Activated CD8-positive, alpha-beta memory T cell treated with anti-CD3 and anti-CD28 coated beads, Interleukin-2, amount 50 U/mL, for 1 hour (primary cell): ENCODE data around the gene CDA.

ENCODE experiments used
- DNase-seq: peaks from one replicate; pipeline ENCODE4 v3.0.0-alpha.2; 2020; ENCODE audit errors: extremely low read depth

Gene CDA

DNA sequence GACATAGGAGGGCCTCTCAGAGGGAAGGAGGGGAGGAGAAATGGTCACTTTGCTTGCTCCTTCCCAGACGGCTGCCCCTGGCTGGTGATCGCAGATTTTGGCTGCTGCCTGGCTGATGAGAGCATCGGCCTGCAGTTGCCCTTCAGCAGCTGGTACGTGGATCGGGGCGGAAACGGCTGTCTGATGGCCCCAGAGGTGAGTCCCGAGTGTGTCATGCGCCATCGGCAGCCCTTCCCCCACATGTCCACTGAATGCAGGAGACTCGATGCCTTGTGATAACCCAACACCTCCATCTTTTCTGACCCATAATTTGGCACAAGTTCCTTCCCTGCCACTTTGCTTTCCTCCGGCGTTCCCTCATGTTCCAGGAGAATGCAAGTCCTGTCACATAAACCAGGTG, 59.5 kb downstream of the CDA start:
- no peak for DNase-seq

DNA sequence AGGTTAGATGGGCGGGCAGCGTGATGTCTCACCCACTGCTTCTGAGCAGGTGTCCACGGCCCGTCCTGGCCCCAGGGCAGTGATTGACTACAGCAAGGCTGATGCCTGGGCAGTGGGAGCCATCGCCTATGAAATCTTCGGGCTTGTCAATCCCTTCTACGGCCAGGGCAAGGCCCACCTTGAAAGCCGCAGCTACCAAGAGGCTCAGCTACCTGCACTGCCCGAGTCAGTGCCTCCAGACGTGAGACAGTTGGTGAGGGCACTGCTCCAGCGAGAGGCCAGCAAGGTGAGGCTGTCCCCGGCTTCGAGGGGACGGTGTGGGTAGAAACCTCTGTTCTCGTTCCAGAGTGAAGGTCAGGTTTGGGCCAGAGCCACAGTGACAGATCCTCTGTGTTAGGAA, 60.0 kb downstream of the CDA start:
- no peak for DNase-seq

- DNase-seq: no peak
These were observed 63.4 kb downstream of the CDA start for GRCh38 chr1:20652300-20652699.

DNA sequence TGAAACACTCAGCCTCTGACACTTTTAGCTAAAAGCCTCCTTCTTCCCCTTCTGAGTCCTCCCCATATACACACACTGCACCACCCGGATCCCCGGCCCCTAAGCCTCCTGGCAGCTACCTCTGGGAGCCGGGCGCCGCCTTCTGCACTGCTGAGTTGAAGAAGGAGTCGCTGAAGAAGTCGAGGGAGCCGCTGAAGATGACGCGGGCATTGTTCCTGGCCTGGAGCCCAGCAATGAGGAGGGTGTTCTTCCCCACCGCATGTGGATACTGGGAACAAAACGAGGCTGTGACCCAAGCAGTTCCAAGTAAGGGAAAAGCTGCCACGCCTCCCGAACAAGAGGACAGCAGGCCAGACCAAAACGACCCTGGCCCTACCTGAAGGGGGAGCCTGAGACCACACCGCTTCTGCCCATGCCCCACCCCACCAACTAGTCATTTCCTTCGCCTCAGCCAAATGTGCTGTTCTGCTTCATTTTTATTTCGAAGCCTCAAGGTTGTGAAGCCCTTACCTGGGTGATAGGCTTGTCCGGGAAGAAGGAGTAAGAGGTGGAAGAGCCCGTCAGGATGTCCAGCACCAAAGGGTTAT, 65.3 kb downstream of the CDA start:
- DNase-seq: no peak

GRCh38 chr1:20657024-20657423, 68.1 kb downstream of the CDA start:
- DNase-seq: no peak

DNA sequence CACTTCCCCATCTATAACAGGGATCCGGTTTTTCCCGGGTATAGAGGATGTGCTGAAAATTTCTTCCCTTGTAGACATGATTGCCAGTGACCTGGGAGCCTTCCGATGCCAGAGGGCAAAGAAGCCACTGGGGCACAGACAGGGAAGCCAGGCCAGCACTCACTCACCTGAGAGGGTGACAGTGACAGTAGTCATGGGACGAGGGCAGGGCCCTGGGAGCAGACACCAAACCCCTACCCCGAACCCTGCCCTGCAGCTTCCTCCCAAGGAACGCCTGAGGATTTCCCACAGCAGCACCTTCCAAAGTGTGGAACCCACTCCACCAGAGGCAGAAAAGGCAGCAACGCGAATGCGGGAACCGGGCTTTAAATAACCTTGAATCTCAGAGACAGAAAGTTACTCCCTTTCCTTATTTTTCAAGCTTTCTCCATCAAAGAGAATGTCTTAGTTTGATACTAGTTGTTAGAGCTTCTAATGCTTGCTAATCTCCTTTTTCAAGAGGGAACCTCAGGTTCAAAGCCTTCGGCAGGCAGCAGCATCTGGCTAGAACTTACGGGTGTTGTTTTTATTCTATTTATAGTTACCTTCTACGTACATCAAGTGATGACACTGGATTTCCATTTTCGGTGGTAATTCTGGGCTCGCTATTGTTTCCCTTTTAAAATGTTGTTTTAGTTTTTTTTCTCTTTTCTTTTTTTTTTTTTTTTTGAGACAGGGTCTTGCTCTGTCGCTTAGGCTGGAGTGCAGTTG, 69.4 kb downstream of the CDA start:
- no peak for DNase-seq

DNA sequence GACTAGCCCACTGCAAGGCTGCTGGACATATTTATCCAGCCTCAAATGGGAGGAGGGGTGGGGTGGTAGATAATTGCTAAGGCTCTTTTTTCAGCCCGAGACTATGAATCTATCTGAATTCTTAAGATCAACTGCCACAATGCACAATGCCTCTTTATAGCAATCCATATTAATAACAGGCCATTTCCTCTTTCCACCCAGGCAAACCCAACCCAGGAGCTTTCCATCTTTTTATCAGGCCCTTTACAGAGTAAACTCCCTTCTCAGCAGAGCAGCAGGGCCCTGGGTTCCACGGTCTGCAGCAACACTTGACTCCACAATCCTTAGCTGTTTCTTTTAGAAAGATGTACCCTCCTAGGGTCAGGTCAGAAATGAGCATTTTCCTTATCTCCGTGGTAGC, 71.5 kb downstream of the CDA start:
- DNase-seq: no peak

GRCh38 chr1:20660847-20661206, 71.9 kb downstream of the CDA start:
- DNase-seq: no peak

GRCh38 chr1:20661207-20662109, 72.6 kb downstream of the CDA start, which contains the start of gene DDOST:
Gene DDOST, minus strand, starts transcription at chr1:20661369. Its CDS starts 19 bp downstream, at chr1:20661350.
- peak; percentile 86 for DNase-seq

GRCh38 chr1:20662110-20662475, 73.2 kb downstream of the CDA start:
- no peak for DNase-seq

DNA sequence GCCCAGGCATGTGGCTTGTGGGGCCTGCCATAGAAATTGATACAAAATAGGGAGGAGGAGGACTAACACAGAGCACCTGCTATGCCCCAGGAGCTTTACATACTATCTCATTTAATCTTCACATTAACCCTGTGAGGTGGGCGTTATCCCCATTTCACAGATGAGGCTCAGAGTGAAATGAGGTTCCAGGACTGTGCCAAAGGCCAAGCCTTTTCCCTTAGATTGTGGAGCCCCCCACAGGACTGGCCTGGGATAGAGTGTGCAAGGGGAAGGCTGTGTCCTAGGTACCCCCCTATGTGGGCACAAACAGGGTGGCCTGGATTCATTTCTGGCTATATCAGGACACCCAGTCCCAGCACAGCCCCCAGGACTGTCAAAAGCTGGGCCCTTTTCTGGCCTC, 74.5 kb downstream of the CDA start:
- DNase-seq: no peak

DNA sequence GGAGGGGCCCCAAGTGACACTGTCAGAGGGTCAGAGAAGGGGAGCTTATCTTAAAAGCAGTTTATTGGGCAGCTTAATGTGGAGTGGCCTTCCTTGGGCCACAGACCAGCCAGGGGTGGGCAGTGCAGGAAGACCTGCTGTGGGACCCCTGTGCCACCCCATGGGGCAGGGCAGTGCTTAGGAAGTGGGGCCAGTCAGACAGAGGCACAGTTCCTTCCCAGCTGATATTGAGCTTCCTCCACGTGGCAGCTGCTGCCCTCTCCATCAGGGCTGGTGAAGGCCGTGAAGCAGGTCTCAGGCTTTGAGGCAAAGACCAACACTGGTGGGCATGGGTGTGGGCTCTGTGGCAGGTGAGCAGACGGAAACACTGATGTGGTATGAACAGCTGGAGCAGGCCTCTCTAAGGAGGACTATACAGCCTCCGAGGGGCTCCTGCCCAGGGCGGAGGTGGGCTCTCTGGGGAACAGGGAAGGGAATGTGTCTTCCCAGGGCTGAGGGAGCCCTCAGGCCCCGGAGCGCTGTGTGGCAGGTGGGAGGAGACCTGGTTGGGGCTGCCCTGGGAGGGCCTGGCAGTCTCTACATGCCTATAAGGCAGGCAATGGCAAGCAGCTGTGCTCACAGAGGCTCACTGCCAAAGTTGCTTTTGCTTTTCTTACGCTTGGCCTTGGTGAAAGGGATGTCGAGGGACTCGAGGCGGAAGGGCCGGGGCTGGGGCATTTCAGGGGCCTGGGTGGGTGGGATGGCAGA, 75.2 kb downstream of the CDA start:
- DNase-seq: no peak

GRCh38 chr1:20665726-20666125, 76.8 kb downstream of the CDA start:
- no peak for DNase-seq

DNA sequence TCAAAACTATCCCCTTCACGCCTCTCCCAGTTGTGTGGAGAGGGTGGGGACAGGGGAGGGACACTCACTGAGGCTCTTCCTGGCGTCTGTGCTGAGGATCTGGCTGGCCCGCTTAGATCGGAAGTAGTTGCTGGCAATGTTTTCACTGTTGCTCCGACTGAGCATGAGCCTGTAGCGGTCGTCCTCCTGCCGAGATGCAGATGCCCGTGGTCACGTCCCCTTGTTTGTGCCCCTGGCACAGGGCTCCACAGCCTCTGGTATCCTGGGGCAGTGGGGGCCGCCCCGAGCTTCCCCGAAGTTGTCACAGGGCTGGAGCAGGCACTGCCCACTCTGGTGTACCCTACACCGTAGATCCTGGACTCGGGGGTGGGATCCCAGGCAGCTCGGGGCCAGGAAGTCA, 77.2 kb downstream of the CDA start:
- DNase-seq: no peak

DNA sequence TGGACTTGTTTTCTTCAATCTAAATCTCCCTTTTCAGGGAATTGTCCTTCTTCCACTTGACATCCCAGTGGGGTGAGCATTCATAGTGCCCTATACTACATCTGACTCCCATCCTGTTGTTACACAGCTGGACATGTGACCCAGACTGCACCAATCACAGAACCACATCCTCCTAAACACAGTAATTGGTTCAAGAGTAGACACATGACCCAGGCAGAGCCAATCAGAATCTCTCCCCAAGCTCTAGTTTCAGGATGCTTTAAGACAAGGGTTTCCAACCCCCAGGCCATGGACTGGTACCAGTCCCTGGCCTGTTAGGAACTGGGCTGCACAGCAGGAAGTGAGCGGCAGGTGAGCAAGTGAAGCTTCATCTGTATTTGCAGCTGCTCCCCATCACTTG, 77.9 kb downstream of the CDA start:
- DNase-seq: no peak
